GOT3 (cell line): ENCODE measurements around the gene PBRM1.

ENCODE experiments used
- DNase-seq: peaks from one replicate; lab custom pipeline; 2025; ENCODE audit warnings: mixed read lengths; lab: John Stamatoyannopoulos, UW

PBRM1 gene

DNA sequence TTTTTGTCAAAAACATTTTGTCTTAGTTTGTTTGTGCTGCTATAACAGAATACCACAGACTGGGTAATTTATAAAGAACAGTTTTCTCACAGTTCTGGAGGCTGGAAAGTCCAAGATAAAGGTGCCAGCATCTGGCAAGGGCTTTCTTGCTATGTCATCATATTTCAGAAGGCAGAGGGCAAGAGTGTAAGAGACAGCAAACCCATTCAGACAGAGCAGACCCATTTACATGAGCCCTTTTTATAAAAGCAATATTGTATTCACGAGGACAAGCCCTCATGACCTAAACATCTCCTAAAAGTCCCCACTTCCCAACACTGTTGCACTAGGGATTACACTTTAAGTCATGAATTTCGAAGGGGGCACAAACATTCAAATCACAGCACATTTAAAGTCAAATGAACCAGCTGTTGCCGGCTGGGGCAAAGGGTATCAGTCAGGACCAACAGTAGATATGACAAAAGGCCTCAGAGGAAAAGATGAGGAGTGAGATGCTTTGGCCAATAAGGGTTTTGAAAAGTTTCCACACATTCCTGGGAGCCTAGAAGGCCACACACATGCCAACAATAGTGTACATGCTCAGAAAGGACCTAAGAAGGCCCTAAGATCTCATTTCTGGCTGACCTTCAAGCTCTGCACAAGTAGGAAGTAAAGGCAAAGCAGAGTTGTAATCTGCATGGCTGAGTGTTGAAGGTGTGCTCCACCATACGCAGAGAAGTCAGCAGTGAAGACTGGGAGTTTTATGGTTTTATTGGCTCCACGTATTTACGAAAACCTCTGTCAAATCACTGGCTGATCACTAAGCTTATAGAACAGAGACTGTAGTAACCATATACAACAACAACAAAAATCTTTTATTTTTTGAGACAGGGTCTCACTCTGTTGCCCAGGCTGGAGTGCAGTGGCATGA, 111.4 kb downstream of the PBRM1 start:
- DNase-seq, result no peak

DNA sequence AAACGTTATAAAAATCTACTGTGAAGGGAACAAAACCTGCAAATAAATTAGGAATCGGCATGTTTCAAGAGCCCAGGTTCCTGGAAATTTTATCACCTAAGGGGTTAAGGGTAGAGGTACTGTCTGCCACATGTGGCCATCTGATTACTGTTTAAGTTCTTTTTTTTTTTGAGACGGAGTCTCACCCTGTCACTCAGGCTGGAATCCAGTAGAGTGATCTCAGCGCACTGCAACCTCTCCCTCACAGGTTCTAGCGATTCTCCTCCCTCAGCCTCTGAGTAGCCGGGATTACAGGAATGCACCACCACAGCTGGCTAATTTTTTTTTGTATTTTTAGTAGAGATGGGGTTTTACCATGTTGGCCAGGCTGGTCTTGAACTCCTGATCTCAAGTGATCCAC, 113.5 kb downstream of the PBRM1 start:
- DNase-seq, result no peak

DNA sequence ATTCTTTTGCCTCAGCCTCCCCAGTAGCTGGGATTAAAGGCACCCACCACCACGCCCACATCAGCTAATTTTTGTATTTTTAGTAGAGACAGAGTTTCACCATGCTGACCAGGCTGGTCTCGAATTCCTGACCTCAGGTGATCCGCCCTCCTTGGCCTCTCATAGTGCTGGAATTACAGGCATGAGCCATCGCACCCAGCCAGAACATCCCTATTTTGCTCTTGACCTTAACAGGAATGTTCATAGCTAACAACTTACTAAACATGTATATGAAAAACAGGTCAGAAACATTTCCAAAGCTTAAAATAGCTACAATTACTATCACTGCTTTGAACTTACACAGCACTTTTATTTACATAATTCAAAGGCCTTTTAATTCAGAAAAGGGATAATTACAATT, 115.6 kb downstream of the PBRM1 start:
- no peak for DNase-seq

DNA sequence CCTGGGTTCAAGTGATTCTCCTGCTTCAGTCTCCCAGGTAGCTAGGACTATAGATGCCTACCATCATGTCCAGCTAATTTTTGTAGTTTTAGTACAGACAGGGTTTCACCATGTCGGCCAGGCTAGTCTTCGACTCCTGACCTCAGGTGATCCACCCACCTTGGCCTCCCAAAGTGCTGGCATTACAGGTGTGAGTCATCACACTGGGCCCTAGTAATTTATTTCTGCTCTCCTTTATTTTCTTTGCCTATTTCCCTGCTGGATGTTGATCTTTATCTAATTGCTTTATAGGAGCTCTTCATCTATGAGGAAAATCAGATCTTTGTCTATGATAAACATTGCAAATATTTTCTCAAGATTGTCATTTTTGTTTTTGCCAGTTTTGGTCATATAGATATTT, 117.6 kb downstream of the PBRM1 start:
- DNase-seq, result no peak

DNA sequence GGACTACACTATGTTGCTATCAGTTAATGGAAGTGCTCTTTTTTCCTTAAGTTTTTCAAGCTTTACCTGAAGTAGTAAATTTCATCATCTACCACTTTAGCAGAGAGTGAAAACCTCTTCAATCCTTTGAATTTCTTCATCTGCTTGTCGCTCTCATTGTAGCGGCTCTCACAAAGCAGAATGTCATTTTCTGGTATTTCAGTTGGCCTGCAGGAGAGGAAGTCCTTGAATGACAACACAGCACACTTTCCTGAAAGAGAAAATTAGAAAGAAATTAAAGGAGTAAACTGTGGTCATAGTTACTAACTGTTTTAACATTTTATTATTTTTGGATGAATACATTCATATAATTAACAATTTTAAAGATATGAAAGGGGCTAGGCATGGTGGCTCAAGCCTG, 121.7 kb downstream of the PBRM1 start:
- DNase-seq, result no peak

DNA sequence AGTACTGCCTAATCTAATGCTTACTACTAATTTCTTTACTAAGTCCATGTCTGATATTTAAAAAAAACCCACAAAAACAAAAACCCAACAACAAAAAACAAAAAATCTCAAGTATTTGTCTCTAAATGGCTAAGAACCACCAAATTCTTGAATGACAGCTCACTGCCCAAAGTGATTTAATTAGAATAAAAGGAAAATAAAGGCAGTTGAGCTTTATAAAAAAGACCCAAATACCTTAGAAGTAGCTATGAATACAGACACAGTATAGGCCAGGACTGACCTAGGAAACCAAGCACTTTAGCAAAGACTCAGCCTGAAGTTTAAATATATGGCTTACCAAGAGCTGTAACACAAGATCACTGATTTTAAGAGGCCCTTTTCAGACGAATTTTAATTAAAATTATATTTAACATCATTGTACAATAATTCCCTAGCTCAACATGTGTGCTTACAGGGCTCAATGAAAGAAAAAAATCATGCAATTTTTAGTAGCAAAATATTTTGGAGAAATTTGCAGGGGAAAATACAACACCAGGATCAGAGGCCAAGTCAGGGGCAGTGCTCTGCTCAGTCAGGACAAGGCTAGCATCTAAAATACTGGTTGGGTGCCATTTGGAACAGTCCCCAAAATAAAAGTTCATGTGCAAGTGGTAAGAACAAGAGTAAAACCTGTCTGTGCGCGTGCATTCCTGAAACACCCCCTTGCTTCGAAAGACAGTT, 124.5 kb downstream of the PBRM1 start:
- no peak for DNase-seq

DNA sequence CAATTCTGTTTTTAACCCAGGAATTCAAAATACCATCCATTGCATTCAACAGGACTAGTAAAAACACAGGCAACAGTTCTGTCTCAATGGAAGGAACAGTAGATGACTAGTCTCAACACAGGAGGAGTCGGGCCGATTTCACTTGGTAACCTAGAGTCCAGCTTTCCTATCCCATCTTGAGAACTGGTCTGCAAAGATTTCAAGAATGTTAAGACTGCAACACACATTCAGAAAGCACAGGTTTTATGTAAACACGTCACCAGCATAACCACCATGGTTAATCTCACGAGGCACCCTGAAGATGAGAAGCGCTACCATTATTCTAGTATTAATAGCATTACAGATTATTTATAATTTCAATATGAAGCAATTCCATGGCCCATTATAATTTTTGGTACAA, 127.3 kb downstream of the PBRM1 start:
- no peak for DNase-seq

DNA sequence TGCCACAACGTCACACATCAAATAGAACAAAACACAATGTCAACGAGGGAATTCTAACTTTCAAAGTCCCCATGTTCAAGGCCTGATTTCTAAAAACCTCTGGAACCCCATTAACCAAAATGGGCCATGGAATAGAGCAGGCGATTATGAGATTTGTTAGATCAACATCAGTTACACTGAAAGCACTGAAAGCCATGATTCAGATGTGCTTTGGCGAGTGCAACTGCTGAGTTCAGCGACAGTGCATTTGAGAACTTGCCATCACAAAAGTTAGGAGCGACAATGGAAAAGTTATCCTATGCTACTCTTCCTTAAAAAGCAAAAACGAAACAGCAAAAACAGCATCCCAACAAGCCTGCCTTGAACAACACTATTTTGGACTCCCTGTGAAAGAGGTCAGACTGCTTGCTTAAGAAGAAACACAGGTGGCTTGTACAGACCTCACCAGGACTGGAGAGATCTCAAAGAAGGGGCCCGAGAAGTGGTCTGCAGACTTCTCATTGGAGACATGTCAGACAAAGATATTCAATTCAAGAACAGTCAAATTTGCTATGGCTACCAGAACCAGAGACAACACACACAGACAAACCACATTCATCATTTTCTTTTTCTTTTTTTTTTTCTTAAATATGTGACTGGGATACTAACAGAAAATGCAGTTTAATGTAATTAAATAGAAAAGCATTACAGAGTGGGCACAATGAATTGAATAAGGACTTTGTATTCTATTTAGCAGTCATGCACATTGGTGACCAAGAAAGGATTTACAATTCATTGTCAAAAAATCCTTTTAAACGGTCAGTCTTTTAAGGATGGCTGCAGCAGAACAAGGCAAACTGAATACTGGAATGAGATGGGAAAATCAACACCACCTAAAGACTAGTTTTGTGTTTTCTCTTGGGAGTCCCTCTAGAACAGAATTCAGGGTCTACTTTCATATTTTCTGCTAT, 128.4 kb downstream of the PBRM1 start:
- DNase-seq, result no peak

DNA sequence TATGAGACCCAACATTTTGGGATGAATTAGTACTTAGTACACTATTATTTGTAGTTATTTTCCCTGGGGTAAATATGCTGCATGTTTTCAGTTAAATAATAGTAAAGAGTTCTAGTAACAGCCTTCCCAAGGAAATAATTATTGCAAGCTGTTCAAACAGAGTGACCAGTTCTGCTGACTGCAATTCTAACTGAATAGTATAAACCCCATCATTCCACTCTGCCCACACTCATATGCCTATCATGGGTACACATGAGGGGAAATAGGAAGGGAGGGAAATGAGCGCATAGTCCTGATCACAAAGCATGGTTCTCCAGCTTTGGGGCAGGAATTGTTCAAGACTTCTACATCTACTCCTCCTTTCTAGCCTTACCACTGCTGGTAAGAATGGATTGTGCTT, 130.7 kb downstream of the PBRM1 start:
- DNase-seq, result no peak

DNA sequence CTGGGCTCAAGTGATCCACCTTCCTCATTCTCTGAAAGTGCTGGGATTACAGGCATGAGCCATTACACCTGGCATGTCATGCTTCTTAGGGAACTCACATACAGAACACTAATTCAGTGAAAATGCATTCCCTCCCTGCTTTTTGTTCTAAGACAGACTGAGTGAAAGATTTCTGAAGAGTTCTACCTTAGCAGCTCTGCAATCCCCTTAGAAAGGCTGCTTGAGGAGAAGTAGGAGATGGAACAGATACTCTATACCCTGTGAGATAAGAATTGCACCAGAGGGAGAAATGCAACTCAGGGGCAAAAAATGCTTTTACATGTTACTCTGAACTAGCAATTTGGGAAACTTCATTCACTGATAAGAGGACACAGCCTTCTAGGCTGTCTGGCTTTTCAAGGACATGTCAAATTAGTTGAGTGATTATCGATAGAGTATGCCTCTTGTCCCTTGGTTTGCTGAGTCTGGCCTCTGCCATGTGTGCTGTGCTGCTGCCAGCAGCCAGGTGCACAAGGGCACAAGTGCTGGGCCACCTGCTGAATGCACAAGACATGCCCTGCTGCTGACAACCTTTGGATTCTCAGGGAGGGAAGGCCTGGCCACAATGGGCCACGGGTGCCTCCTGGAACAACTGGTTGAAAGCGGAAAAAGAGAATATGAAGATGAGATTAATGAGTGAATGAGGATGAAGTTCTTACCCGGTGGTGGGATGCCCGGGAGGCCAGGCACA, 131.5 kb downstream of the PBRM1 start:
- no peak for DNase-seq

DNA sequence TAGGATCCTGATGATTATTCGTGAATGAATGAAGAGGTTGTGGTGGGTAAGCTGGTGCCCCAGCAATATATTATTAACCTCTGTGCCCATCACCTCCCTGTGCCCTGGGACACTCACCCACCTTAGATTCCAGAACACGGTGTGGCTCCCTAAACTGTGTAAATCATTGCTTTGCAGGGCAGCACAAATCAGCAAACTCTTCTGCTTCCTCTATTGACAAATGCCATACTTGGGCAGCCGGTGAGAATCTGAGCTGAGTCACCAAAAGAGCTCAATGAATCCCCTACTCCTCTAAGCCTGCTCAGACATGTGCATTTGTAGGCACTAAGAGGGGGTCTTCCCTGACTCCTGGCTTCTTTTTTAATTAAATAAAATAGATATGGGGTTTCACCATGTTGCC, 133.6 kb downstream of the PBRM1 start:
- no peak for DNase-seq

DNA sequence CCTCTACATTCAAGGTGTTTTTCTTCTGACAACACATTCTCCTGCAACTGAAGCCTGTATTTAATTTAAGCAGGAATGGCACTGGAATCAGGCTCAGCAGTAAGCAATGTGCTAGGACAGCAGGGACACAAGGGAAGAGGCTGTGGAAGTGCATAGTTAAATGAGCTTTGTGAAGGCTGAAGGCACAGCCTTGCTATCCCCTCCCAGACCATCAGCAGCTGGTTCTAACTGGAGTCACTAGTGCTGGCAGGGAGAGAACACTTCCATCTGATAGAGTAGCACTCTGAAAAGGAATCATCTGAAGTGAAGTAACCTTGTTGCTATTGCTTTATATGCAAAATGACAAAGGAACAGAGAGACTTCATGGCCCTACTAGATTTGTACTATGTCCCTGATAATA, 134.6 kb downstream of the PBRM1 start:
- no peak for DNase-seq

DNA sequence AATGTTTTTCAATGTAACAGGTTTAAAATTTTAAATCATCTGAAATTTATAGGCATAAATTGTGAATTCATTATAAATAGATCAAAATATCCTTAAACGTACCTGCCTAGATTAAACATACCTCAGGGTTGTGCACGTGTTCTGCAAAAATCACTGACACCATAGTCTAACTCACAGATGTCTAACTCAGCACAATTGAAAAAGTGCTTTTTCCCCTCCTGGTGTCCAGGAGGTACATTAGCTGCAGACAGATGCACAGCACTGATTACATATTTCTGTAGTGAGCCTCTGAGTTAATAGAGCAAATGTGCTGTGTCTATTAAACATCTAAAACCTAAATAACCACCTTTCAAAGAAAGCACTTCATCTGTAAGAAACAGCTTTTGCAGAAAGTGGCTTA, 138.6 kb downstream of the PBRM1 start:
- DNase-seq, result no peak

DNA sequence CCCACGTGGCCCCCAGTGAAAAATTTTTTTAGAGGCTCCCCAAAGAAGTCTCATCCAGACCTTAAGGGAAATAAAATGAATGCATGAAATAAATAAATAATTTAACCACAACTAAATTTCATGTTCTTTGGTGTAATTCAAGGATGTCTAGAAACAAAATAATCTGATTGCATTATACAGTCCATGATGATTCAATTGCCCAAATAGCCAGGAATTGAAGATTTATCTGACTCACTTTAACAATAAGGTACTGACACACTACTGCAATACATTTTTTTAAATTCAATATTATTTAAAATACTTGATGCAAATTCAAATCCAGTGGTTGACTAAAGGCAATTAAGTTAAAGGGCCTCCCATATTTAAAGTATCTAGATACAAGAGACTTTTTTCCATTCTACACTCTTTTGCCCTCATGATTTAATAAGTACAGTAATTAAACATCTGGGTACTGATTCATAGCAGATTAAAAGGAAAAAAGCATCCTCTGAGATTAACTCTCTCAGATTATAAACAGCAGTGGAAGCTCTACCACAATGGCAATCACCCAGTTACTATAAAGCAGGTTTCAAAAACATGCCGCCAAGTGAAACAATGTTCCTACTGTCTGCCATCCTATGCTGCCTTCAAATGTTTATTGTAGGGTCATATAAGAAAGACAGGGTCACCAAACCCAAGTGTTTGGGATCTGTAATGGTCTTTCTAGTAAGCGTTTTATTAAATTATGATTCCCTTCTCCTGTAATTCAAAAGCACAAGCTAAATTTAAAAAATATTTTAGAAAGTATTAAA, 139.4 kb downstream of the PBRM1 start:
- no peak for DNase-seq

DNA sequence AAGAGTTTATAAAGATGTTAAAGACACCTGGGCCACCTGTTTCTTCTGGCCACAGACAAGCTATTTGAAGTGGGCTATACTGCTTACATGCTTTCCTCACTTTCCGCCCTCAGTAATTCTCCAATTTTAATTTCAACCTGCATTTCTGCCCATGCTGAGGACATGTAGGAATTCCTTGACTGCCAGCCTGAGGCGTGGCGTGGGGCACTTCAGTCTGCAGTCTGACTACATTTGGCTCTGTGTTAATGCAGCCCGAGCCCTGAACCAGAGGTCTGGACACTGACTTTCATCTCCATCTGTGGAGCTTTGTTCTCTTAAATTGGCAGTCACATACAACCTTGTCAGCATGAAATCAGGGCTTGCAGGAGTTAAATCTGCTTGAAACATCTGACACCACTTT, 140.8 kb downstream of the PBRM1 start:
- no peak for DNase-seq

DNA sequence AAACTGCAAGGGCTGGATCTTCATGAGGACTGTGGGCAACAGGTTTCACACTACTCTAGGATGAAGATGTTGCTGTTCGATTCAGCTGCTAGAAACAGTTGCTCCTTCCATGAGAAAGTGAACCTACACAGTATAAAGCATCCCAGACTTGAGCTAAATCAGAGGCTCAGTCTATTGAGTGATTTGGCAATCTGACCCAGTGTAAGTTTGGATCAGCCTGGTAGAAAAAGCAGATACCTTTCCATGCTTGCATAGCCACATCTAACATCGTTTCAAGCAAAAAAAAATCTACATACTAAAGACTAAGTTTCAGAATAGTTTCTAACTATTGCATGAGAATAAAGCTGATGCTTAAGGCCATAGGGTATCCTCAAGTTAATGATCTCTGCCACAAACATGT, 144.7 kb downstream of the PBRM1 start:
- no peak for DNase-seq

DNA sequence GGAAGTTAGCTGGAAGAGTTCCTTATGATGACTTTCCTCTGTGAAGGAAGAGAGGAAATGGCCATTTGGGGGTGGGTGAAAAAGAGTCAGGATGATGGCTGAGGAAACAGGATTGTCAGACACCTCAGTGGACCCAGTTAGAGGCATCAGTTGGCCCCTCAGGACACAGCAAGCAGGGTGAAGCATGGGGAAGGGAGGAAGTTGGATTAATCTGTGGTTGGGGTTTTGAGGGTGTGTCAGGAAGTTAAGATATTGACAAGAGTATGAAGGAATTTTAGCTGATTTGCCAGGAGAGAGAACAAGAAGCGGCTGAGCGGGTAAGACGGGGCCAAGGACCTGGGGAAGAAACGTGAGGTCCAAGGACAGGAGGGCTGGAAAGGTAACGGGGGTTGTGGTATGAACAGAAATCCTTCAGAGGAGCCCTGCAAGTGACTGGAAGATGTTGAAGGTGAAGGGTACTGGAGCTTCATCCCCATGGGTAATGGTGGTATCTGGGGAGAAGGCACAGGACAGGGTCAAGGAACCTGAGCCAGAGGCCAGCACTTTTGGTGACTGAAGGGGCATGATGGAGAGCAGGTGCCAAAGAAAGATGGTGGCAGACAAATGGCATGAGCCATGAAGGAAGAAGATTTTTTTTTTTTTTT, 146.6 kb downstream of the PBRM1 start:
- no peak for DNase-seq

DNA sequence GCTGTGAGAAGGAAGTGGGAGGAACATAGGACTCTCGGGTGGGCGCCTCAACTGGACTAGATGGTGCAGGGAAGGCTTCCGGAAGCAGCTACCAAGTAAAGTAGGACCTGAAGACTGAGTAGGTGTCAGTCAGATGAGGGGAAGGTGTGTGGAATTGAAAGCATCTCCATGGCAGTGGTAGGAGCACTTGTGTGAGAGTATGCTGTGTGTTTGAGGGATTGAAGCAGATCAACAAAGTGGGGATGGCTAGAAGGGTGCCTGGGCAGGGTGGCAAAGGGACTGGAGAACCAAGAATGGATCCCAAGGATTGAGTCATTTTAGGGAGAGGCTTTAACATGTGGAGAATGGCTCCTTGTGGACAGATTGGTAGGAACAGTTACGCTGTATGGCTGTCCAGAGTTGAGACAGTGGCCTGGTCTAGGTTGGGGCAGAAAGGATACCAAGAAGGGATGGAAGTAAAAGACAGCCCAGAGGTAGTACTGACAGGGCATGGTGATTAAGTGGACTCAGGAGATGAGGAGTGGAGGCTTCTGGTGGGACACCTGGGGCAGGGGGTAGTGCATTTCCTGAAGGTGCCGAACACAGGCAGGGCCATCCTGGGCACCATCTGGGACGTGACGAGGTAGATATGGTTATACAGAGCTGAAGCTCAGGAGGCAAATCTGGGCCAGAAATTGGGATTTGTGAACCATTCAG, 147.8 kb downstream of the PBRM1 start:
- no peak for DNase-seq

DNA sequence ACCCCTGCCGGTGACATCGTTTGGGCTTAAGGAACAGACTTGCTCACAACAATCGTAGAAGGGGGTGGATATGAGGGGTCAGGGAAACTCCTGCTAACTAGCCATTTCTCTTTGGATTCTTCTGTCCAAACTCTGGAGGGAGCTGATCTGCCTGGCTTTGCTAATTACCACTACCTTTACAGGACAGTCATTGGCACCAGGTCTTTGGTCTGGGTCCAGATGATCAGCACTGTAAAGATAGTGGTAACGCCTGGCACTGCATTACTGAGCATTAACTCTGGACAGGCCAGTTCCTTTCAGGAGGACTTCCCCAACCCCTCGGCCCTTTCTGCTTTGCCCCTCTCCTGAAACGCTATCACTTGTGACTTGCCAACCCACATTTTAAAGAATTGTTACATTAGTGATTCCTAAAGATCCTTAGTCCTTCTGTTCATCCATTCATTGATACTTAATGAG, 148.5 kb downstream of the PBRM1 start:
- DNase-seq, result no peak
